Stomach (tissue), 9 donors: Measurements from ENCODE around the gene ZC3HAV1. TPM values are rescaled to one million over a fixed set of nuclear protein-coding genes. Genes with fewer than 3 reads are reported as not detected.

ENCODE experiments used
- DNase-seq, 2 donors: peaks; one replicate each; pipeline versions ENCODE4 v3.0.0 to v3.0.0-alpha.2; 2013 to 2019
- H3K27ac ChIP-seq, 5 donors: fragments of 200-600 bp in 4 of 5; sonication (generic) in 4 of 5; one replicate each; pipeline ENCODE4 v1.5.1; 2013 to 2019; ENCODE audit warnings: mild to moderate bottlenecking in 1 of 5, moderate library complexity in 1 of 5
- H3K27me3 ChIP-seq, 3 donors: fragments of 200-600 bp; sonication (generic); one replicate each; pipeline ENCODE4 v1.5.1; 2017 to 2019; ENCODE audit warnings: mixed run types in 1 of 3
- H3K36me3 ChIP-seq, 4 donors: fragments of 200-600 bp; sonication (generic); 1 replicate in 3 of 4; 2 replicates in 1 of 4; pipeline ENCODE4 v1.5.1; 2016 to 2019
- H3K4me1 ChIP-seq, 4 donors: fragments of 200-600 bp; sonication (generic); one replicate each; pipeline ENCODE4 v1.5.1; 2016 to 2019
- H3K4me3 ChIP-seq, 4 donors: fragments of 200-600 bp; sonication (generic) in 3 of 4; one replicate each; pipeline ENCODE4 v1.5.1; 2016 to 2019; ENCODE audit warnings: mild to moderate bottlenecking in 1 of 4
- H3K9me3 ChIP-seq, 4 donors: fragments of 200-600 bp; sonication (generic); one replicate each; pipeline ENCODE4 v1.5.1; 2016 to 2019
- CTCF ChIP-seq, 7 experiments: fragments of 450-650 bp in 4 of 7; fragments of 200-600 bp in 3 of 7; sonication (generic) in 3 of 7; IDR thresholded peaks; one replicate each; pipeline ENCODE4 v1.5.1; 2016 to 2019; ENCODE audit warnings: antibody characterized with exemption in 7 of 7, control low read depth in 2 of 7, mild to moderate bottlenecking in 1 of 7
- EP300 ChIP-seq: sonication (generic); formaldehyde crosslinking; IDR thresholded peaks from one replicate; pipeline ENCODE4 v1.6.1; 2017; ENCODE audit warnings: antibody characterized with exemption
- POLR2A ChIP-seq, 4 donors: fragments of 450-650 bp; IDR thresholded peaks; one replicate each; pipeline ENCODE4 v1.6.1; 2016; ENCODE audit warnings: antibody characterized with exemption in 4 of 4, control low read depth in 2 of 4, mild to moderate bottlenecking in 1 of 4, moderate library complexity in 1 of 4
- POLR2AphosphoS5 ChIP-seq, 3 donors: sonication (generic); formaldehyde crosslinking; IDR thresholded peaks; one replicate each; pipeline ENCODE4 v1.6.1; 2016; ENCODE audit warnings: antibody characterized with exemption in 3 of 3
- WGBS, 5 donors: extraction: QIAGEN DNeasy Blood & Tissue Kit in 3 of 5; methylation state at CpG; one replicate each; pipeline versions ENCODE4 v1.1.5 to v1.1.7; 2013 to 2018; 5-methylcytosine and 5-hydroxymethylcytosine counted together
- intact Hi-C: fragments of 100-400 bp; cut with DNase I; formaldehyde crosslinking; loops from one replicate; pipeline ENCODE4 v1.15.1; 2023; ENCODE audit warnings: low total_unique reads
- polyA plus RNA-seq, 3 donors: library from polyadenylated mRNA; stranded (reverse); fragments of 200-250 nt; gene quantifications; one replicate each; pipeline ENCODE4 v1.2.3, GENCODE V29; 2013
- total RNA-seq, 5 donors: library from RNA; depleted of rRNA; stranded (reverse); fragments of >200 nt; gene quantifications; one replicate each; pipeline versions ENCODE4 v1.1.0 to v1.2.3, GENCODE V29; 2014 to 2016
- donor health status: healthy with polysubstance abuse.
- donor health status: Bipolar disorder and iron deficiency.
- donor health status: healthy.

Gene ZC3HAV1
- total and polyA plus RNA-seq, 8 donors, result 5.5 to 34.3 (median 12.9) TPM

GRCh38 chr7:138999414-138999813, 110.1 kb downstream of the ZC3HAV1 start:
- Histone ChIP-seq H3K36me3 (no peaks in the 10 kb centered on the region), H3K27ac (no peak overlapping the region), H3K4me1 (no peaks in the 10 kb centered on the region), H3K4me3 (no peak overlapping the region), H3K27me3 (no peaks in the 10 kb centered on the region), H3K9me3 (peaks cover 0 to 7% (median 3%) of the 10 kb centered on the region in 4 donors)
- TF ChIP-seq POLR2AphosphoS5 (IDR thresholded peaks at IDR 0.05) (no peak), CTCF (IDR thresholded peaks at IDR 0.05) (no peak), POLR2A (IDR thresholded peaks at IDR 0.05) (no peak), EP300 (no peak)
- WGBS, 5 donors, result 72 to 87% (median 72%) methylated on average over 3 of the region's 3 CpGs
- intact Hi-C loops, result no loop called here
- no peak for DNase-seq

Other genes starting within 250 kb of the ZC3HAV1 start
- gene KIAA1549, start 128.3 kb downstream of the ZC3HAV1 start, total RNA-seq, result 1 to 10 TPM in 4 of 5 donors, under 1 TPM in 1; 0.87 to 7.8 (median 3.1) TPM
- gene KIAA1549, start 128.3 kb downstream of the ZC3HAV1 start, polyA plus RNA-seq, result under 1 TPM; 0.15 to 0.56 (median 0.28) TPM
- gene ZC3HAV1L, start 73.7 kb downstream of the ZC3HAV1 start, total RNA-seq, result 10 to 100 TPM in 4 of 5 donors, 1 to 10 TPM in 1; 4.7 to 31.9 (median 18.2) TPM
- gene ZC3HAV1L, start 73.7 kb downstream of the ZC3HAV1 start, polyA plus RNA-seq, result 1 to 10 TPM in 1 of 3 donors, under 1 TPM in 2; 0.33 to 1.3 (median 0.76) TPM
- gene UBN2, start 121.5 kb upstream of the ZC3HAV1 start, total RNA-seq, result 10 to 100 TPM in 3 of 5 donors, 1 to 10 TPM in 2; 4.9 to 23.9 (median 13.8) TPM
- gene UBN2, start 121.5 kb upstream of the ZC3HAV1 start, polyA plus RNA-seq, result 1 to 10 TPM in 1 of 3 donors, under 1 TPM in 2; 0.76 to 1.8 (median 1.00) TPM
- 10 to 100 TPM in 3 of 5 donors, 1 to 10 TPM in 1, not detected in 1; 6.2 to 13.6 (median 11.0) TPM for gene FMC1, start 231.6 kb upstream of the ZC3HAV1 start, total RNA-seq
- gene FMC1, start 231.6 kb upstream of the ZC3HAV1 start, polyA plus RNA-seq, result 10 to 100 TPM; 21.5 to 42.6 (median 23.5) TPM